NOMO-1 treated with DMSO at 0.1 percent for 48 hours (cell line): ENCODE data around the gene ACR.

Source experiments
- DNase-seq: peaks from one replicate; lab custom pipeline; 2025; ENCODE audit not compliant: unreplicated experiment; lab: John Stamatoyannopoulos, UW

The ACR gene

GRCh38 chr22:50702821-50703725 is 34.9 kb upstream of the ACR start:
- DNase-seq: no peak

GRCh38 chr22:50703726-50704509 is 34.1 kb upstream of the ACR start:
- DNase-seq: no peak

- no peak for DNase-seq
These were observed 33.3 kb upstream of the ACR start for GRCh38 chr22:50704510-50705218.

GRCh38 chr22:50705219-50705691 is 32.7 kb upstream of the ACR start:
- DNase-seq: peak; percentile 50

- no peak for DNase-seq
These were observed 32.1 kb upstream of the ACR start for GRCh38 chr22:50705851-50706351.

GRCh38 chr22:50706481-50707125 is 31.4 kb upstream of the ACR start:
- DNase-seq: no peak

- DNase-seq: no peak
These were observed 29.5 kb upstream of the ACR start for GRCh38 chr22:50708474-50708873.

- no peak for DNase-seq
These were observed 29.0 kb upstream of the ACR start for GRCh38 chr22:50708996-50709395.

GRCh38 chr22:50710221-50710620 is 27.8 kb upstream of the ACR start:
- DNase-seq: no peak

- no peak for DNase-seq
These were observed 27.1 kb upstream of the ACR start for GRCh38 chr22:50710886-50711285.

GRCh38 chr22:50711446-50712340 is 26.3 kb upstream of the ACR start:
- DNase-seq: no peak

- DNase-seq: no peak
These were observed 25.5 kb upstream of the ACR start for GRCh38 chr22:50712341-50713007.

- DNase-seq: no peak
These were observed 25.0 kb upstream of the ACR start for GRCh38 chr22:50713008-50713385.

- no peak for DNase-seq
These were observed 24.4 kb upstream of the ACR start for GRCh38 chr22:50713571-50714056.

GRCh38 chr22:50714150-50714549 is 23.9 kb upstream of the ACR start:
- no peak for DNase-seq

GRCh38 chr22:50714631-50715179 is 23.3 kb upstream of the ACR start:
- DNase-seq: no peak

GRCh38 chr22:50715250-50715649 is 22.8 kb upstream of the ACR start:
- no peak for DNase-seq

GRCh38 chr22:50715776-50716175 is 22.2 kb upstream of the ACR start:
- no peak for DNase-seq
